ENCODE measurements around the gene CCL17. TPM values are rescaled to one million over a fixed set of nuclear protein-coding genes. Genes with fewer than 3 reads are reported as not detected.

Gene CCL17
- total and polyA plus RNA-seq, 9 of the 15 experiments (the other 6 are each of a cell fraction or from before 2014, with no cell fraction given), result not detected

DNA sequence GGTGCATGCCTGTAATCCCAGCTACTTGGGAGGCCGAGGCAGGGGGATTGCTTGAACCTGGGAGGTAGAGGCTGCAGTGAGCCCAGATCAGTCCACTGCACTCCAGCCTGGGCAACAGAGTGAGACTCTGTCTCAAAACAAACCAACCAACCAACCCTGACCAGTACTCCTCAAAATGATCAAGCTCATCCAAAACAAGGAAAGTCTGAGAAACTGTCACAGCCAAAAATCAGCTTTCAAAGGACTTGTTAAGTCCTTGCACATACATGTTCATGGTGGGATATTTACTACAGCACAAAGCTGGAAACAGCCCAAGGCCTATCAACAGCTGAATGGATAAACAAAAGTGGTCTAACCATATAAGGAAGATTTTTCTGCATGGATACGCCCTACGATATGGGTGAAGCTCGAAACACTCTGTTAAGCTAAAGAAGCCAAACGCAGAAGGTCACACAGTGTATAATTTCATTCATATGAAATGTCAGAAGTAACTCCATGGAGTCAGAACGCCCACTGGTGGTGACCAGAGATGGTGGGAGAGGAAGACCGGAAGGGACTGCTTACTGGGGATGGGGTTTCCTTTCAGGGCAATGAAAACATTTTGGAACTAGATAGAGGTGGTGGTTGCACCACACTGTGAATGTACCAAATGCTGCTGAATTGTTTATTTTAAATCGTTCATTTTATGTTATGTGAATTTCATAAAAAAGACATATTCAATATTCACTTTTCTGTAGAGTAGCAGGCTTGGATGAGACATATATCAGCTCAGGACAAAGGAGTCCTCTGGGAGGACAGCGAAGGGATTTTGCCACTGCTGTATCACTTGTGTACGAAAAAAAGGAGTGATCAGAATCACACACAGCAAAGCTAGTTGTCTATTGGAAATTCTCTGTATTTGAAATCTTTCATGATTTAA is 17.7 kb downstream of the CCL17 start (continued):
- TF ChIP-seq NFIX (CRISPR knock-in tag; IDR thresholded peaks at IDR 0.05; ENCODE audit: low read depth) (no peak), CC2D1A (IDR thresholded peaks at IDR 0.05) (no peak), GABPB1 (CRISPR knock-in tag; IDR thresholded peaks at IDR 0.05) (peak; percentile 35; the same call in 1 of the 2 replicates), CBX8 (IDR thresholded peaks at IDR 0.05; ENCODE audit: borderline replicate concordance, extremely low read depth, low read depth, low read length, poor library complexity, severe bottlenecking) (no peak), CCAR2 (IDR thresholded peaks at IDR 0.05; ENCODE audit: low read depth, low read length) (no peak), ZNF449 (CRISPR knock-in tag; IDR thresholded peaks at IDR 0.05) (no peak), FOXM1 (IDR thresholded peaks at IDR 0.05; ENCODE audit: low read depth) (no peak), FOXM1 (CRISPR knock-in tag; IDR thresholded peaks at IDR 0.05; ENCODE audit: low read depth) (no peak), SMAD4 (CRISPR knock-in tag; conservative IDR thresholded peaks at IDR 0.05) (no peak), NR2C1 (IDR thresholded peaks at IDR 0.05) (no peak), NR2C1 (tag; IDR thresholded peaks at IDR 0.05) (0 out of 2 replicates have a peak, but pooled peaks have one; percentile 31), YBX1 (IDR thresholded peaks at IDR 0.05) (no peak), MAX (CRISPR knock-in tag; IDR thresholded peaks at IDR 0.05) (no peak), HDAC8 (tag; IDR thresholded peaks at IDR 0.05) (no peak), ETV5 (CRISPR knock-in tag; IDR thresholded peaks at IDR 0.05; ENCODE audit: low read depth) (peak; percentile 75; the same call in 1 of the 2 replicates), MYC (IDR thresholded peaks at IDR 0.05; ENCODE audit: low read depth, low read length) (no peak), MYC (CRISPR knock-in tag; IDR thresholded peaks at IDR 0.05; ENCODE audit: borderline replicate concordance, low read depth) (no peak), BMI1 (IDR thresholded peaks at IDR 0.05; ENCODE audit: low read length) (no peak), PHF20 (IDR thresholded peaks at IDR 0.05; ENCODE audit: partially characterized antibody) (peak; percentile 29), NONO (IDR thresholded peaks at IDR 0.05; ENCODE audit: low read depth in 2 of 2, low read length in 1 of 2) (no peak), ZNF311 (CRISPR knock-in tag; IDR thresholded peaks at IDR 0.05) (no peak), JUNB (CRISPR knock-in tag; conservative IDR thresholded peaks at IDR 0.05) (no peak), ZNF3 (CRISPR knock-in tag; IDR thresholded peaks at IDR 0.05) (no peak)
- TF ChIP-seq, protein P1, sequence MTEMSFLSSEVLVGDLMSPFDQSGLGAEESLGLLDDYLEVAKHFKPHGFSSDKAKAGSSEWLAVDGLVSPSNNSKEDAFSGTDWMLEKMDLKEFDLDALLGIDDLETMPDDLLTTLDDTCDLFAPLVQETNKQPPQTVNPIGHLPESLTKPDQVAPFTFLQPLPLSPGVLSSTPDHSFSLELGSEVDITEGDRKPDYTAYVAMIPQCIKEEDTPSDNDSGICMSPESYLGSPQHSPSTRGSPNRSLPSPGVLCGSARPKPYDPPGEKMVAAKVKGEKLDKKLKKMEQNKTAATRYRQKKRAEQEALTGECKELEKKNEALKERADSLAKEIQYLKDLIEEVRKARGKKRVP (CRISPR knock-in tag; IDR thresholded peaks at IDR 0.05), result no peak
